HCT116 (cell line): ENCODE results near the gene TPM4. TPM values are rescaled to one million over a fixed set of nuclear protein-coding genes. Genes with fewer than 3 reads are reported as not detected.
A peak's percentile ranks its signal among the peaks of the same experiment; 100 is the strongest.

Source experiments
- ATAC-seq: fragments of 200-7000 bp; cut with Tn5 transposase; 2 replicates; pipeline ENCODE4 v1.9.1; 2020; ENCODE audit warnings: mild to moderate bottlenecking, moderate library complexity
- BruUV-seq: library from RNA; stranded (reverse); fragments of 400-500 nt; replicated peaks from 2 replicates; lab custom pipeline; 2021; lab: Mats Ljungman, UMichigan
- CTCF ChIA-PET: fragments of 300-600 bp; sonication (Branson Sonifier 250); formaldehyde crosslinking; loops from one replicate; lab custom pipeline; 2021; ENCODE audit warnings: antibody characterized with exemption; lab: Charles Lee
- POLR2A ChIA-PET: fragments of 300-600, 350-600 bp; sonication (Branson Sonifier 250); formaldehyde crosslinking; loops from one replicate; lab custom pipeline; 2021; ENCODE audit warnings: antibody characterized with exemption; lab: Charles Lee
- RAD21 ChIA-PET, 2 experiments: fragments of 300-600 bp; sonication (Branson Sonifier 250); formaldehyde crosslinking; loops; one replicate each; lab custom pipeline; 2023; ENCODE audit warnings: low total read pairs in 2 of 2; ENCODE audit not compliant: uncharacterized antibody in 2 of 2, unreplicated experiment in 2 of 2, low non-redundant PET in 1 of 2; lab: Charles Lee
- DNase-seq: peaks from one replicate; pipeline ENCODE4 v3.0.0-alpha.2; 2010; ENCODE audit warnings: low read depth, low spot score
- H2AFZ ChIP-seq: fragments of 200-600 bp; shearing (Covaris generic), sonication (generic); 2 replicates; pipeline ENCODE4 v1.6.1; 2017; ENCODE audit warnings: low read depth, mixed run types, mixed read lengths, antibody characterized with exemption, low read length; ENCODE audit not compliant: poor library complexity, severe bottlenecking
- H3K27ac ChIP-seq: 2 replicates; pipeline ENCODE4 v1.5.1; 2012; ENCODE audit warnings: low read depth, low read length
- H3K27me3 ChIP-seq: fragments of 200-600 bp; sonication (generic); 2 replicates; pipeline ENCODE4 v1.6.1; 2016; ENCODE audit warnings: mixed run types, low read length, mixed read lengths; ENCODE audit not compliant: insufficient read depth
- H3K36me3 ChIP-seq, 2 experiments: fragments of 200-500 bp in 1 of 2; fragments of 200-600 bp in 1 of 2; sonication (Bioruptor generic) in 1 of 2; sonication (generic) in 1 of 2; 2 replicates each; pipeline versions ENCODE4 v1.5.1 to v1.6.1; 2014 to 2016; ENCODE audit warnings: low read length in 2 of 2, inconsistent platforms in 1 of 2, mixed read lengths in 1 of 2, mixed run types in 1 of 2; ENCODE audit not compliant: insufficient read depth in 2 of 2, control insufficient read depth in 1 of 2
- H3K4me1 ChIP-seq, 2 experiments: fragments of 200-600 bp in 1 of 2; sonication (generic) in 1 of 2; 2 replicates each; pipeline versions ENCODE4 v1.5.1 to v1.6.1; 2012 to 2017; ENCODE audit warnings: low read length in 2 of 2, inconsistent platforms in 1 of 2, mild to moderate bottlenecking in 1 of 2, mixed read lengths in 1 of 2, mixed run types in 1 of 2, moderate library complexity in 1 of 2; ENCODE audit not compliant: insufficient read depth in 2 of 2, control insufficient read depth in 1 of 2
- H3K4me2 ChIP-seq: fragments of 200-600 bp; sonication (generic); 2 replicates; pipeline ENCODE4 v1.6.1; 2017; ENCODE audit warnings: mixed run types, low read length, mixed read lengths
- H3K4me3 ChIP-seq, 2 experiments: fragments of 200-600 bp in 1 of 2; sonication (generic) in 1 of 2; replicated peaks in 1 of 2; 2 replicates each; pipeline ENCODE4 v1.5.1; 2011 to 2016; ENCODE audit warnings: low read length in 2 of 2, control low read depth in 1 of 2, low read depth in 1 of 2, mild to moderate bottlenecking in 1 of 2, mixed read lengths in 1 of 2, mixed run types in 1 of 2
- H3K79me2 ChIP-seq: fragments of 200-600 bp; sonication (generic); 2 replicates; pipeline ENCODE4 v1.6.1; 2017; ENCODE audit warnings: mild to moderate bottlenecking, mixed run types, low read length, moderate library complexity, mixed read lengths; ENCODE audit not compliant: insufficient read depth
- H3K9ac ChIP-seq: fragments of 200-600 bp; sonication (generic); 2 replicates; pipeline ENCODE4 v1.6.1; 2016; ENCODE audit warnings: low read length, mixed read lengths
- H3K9me2 ChIP-seq: fragments of 200-600 bp; sonication (generic), shearing (Covaris generic); 2 replicates; pipeline ENCODE4 v1.6.1; 2017; ENCODE audit warnings: mixed run types, mild to moderate bottlenecking, moderate library complexity; ENCODE audit not compliant: insufficient read depth
- H3K9me3 ChIP-seq, 2 experiments: fragments of 200-500 bp in 1 of 2; fragments of 200-600 bp in 1 of 2; sonication (Bioruptor generic) in 1 of 2; sonication (generic) in 1 of 2; 2 replicates each; pipeline ENCODE4 v1.6.1; 2014 to 2017; ENCODE audit warnings: low read length in 2 of 2, mixed read lengths in 2 of 2, inconsistent platforms in 1 of 2, low read depth in 1 of 2, mild to moderate bottlenecking in 1 of 2, mixed run types in 1 of 2, moderate library complexity in 1 of 2; ENCODE audit not compliant: control insufficient read depth in 1 of 2, insufficient read depth in 1 of 2
- H4K20me1 ChIP-seq: fragments of 200-600 bp; sonication (generic), shearing (Covaris generic); 2 replicates; pipeline ENCODE4 v1.6.1; 2017; ENCODE audit warnings: mixed run types, mild to moderate bottlenecking, moderate library complexity; ENCODE audit not compliant: insufficient read depth
- EZH2phosphoT487 ChIP-seq: fragments of 200-600 bp; IDR thresholded peaks from 2 replicates; pipeline ENCODE4 v1.6.1; 2018; ENCODE audit warnings: antibody characterized with exemption, borderline replicate concordance
- POLR2AphosphoS5 ChIP-seq: IDR thresholded peaks from 2 replicates; pipeline ENCODE4 v1.6.1; 2011; ENCODE audit warnings: mild to moderate bottlenecking, low read depth, low read length, moderate library complexity
- TCF7L2 ChIP-seq: IDR thresholded peaks from 2 replicates; pipeline ENCODE4 v1.7.0; 2011; ENCODE audit warnings: borderline replicate concordance, inconsistent platforms; ENCODE audit not compliant: insufficient read depth, insufficient read length; ENCODE audit errors: extremely low read depth
- ZFX ChIP-seq: fragments of 450-650 bp; IDR thresholded peaks from 2 replicates; pipeline ENCODE4 v1.6.1; 2017
- ZNF274 ChIP-seq: fragments of 200-500 bp; sonication (Bioruptor generic); IDR thresholded peaks from 2 replicates; pipeline ENCODE4 v1.6.1; 2014; ENCODE audit warnings: mild to moderate bottlenecking, low read depth, low read length, inconsistent platforms
- intact Hi-C: fragments of 100-400 bp; cut with micrococcal nuclease; formaldehyde crosslinking; loops from 2 replicates; pipeline ENCODE4 v1.10.0; 2022
- total RNA-seq: library from RNA; stranded (reverse); gene quantifications from one replicate; pipeline ENCODE4 v1.2.1, GENCODE V29; 2021; ENCODE audit not compliant: unreplicated experiment
- TF ChIP-seq, protein P1 (sequence below), 3 experiments: fragments of 200-600 bp in 1 of 3; sonication (generic) in 1 of 3; IDR thresholded peaks in 2 of 3; conservative IDR thresholded peaks in 1 of 3; 2 replicates each; pipeline ENCODE4 v1.5.1; 2012 to 2017; ENCODE audit warnings: low read depth in 2 of 3, low read length in 2 of 3, antibody characterized with exemption in 1 of 3, borderline replicate concordance in 1 of 3, control low read depth in 1 of 3, mild to moderate bottlenecking in 1 of 3, mixed read lengths in 1 of 3, mixed run types in 1 of 3, moderate library complexity in 1 of 3; ENCODE audit not compliant: insufficient read depth in 1 of 3

Gene TPM4
- total RNA-seq, 1 experiment from 2014 or later, result 275 TPM

GRCh38 chr19:16076154-16076957 is at the start of gene TPM4 (continued):
- TF ChIP-seq, protein P1, sequence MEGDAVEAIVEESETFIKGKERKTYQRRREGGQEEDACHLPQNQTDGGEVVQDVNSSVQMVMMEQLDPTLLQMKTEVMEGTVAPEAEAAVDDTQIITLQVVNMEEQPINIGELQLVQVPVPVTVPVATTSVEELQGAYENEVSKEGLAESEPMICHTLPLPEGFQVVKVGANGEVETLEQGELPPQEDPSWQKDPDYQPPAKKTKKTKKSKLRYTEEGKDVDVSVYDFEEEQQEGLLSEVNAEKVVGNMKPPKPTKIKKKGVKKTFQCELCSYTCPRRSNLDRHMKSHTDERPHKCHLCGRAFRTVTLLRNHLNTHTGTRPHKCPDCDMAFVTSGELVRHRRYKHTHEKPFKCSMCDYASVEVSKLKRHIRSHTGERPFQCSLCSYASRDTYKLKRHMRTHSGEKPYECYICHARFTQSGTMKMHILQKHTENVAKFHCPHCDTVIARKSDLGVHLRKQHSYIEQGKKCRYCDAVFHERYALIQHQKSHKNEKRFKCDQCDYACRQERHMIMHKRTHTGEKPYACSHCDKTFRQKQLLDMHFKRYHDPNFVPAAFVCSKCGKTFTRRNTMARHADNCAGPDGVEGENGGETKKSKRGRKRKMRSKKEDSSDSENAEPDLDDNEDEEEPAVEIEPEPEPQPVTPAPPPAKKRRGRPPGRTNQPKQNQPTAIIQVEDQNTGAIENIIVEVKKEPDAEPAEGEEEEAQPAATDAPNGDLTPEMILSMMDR (IDR thresholded peaks at IDR 0.05 in 2 of 3, conservative IDR thresholded peaks at IDR 0.05 in 1 of 3; ENCODE audit: borderline replicate concordance in 1 of 3, insufficient read depth in 1 of 3, low read depth in 2 of 3, low read length in 2 of 3), result no peak
- TF ChIP-seq POLR2AphosphoS5, result peak; percentile 80
- no peak for TF ChIP-seq EZH2phosphoT487
- peak; percentile 63; the same call in 1 of the 2 replicates for TF ChIP-seq ZFX
- no peak for TF ChIP-seq ZNF274

- H3K79me2 ChIP-seq, result no peaks in the 10 kb centered on the region
- CTCF ChIA-PET, result interaction anchor here (0.9 to 3.7 kb wide), 3 partner anchors 14 to 397 kb away, joined by 3 to 18 read pairs (median 5); no protein-coding TSS in a partner anchor
- BruUV-seq, result no TSS peak
- no peak for TF ChIP-seq TCF7L2
- no peak overlapping the region for H3K4me2 ChIP-seq
- no peak for DNase-seq
- peaks cover 0 to 11% of the 10 kb centered on the region in 2 experiments; a peak in 2 of 4 replicates for H3K4me1 ChIP-seq
- no peaks in the 10 kb centered on the region for H3K36me3 ChIP-seq
- no peak overlapping the region for H3K4me3 ChIP-seq
- no peak overlapping the region for H3K27ac ChIP-seq
- intact Hi-C loops, result no loop called here
- no peaks in the 10 kb centered on the region for H3K9me3 ChIP-seq
- no peaks in the 10 kb centered on the region for H4K20me1 ChIP-seq
- ATAC-seq, result no peak
- no peak overlapping the region for H2AFZ ChIP-seq
- H3K9ac ChIP-seq, result no peak overlapping the region
- POLR2A ChIA-PET, result interaction anchor here (0.7 kb wide), 1 partner anchor 49 kb away, joined by 3 read pairs; no protein-coding TSS in a partner anchor
- no peaks in the 10 kb centered on the region for H3K27me3 ChIP-seq
- RAD21 ChIA-PET, result no interaction called here
- H3K9me2 ChIP-seq, result no peaks in the 10 kb centered on the region
These were observed 49.5 kb upstream of the TPM4 start for GRCh38 chr19:16026756-16027155.
